Karpas-422 (cell line): Measurements from ENCODE around the gene HIGD2B. TPM values are rescaled to one million over a fixed set of nuclear protein-coding genes. Genes with fewer than 3 reads are reported as not detected.
A peak's percentile ranks its signal among the peaks of the same experiment; 100 is the strongest.
"Not testable (repeated sequence)": the region's sequence is repeated elsewhere in the genome, so short reads cannot be mapped to it uniquely, and the experiment has no call there.

ENCODE experiments used
- DNase-seq: peaks from one replicate; pipeline ENCODE4 v3.0.0-alpha.2; 2015
- H2AFZ ChIP-seq: fragments of 200-600 bp; sonication (generic); 2 replicates; pipeline ENCODE4 v1.6.1; 2014; ENCODE audit warnings: antibody characterized with exemption, low read length, mixed read lengths
- H3K27ac ChIP-seq: fragments of 200-600 bp; sonication (generic); 2 replicates; pipeline ENCODE4 v1.5.1; 2014; ENCODE audit warnings: mild to moderate bottlenecking, low read length, moderate library complexity
- H3K27me3 ChIP-seq: fragments of 200-600 bp; sonication (generic); 2 replicates; pipeline ENCODE4 v1.6.1; 2014; ENCODE audit warnings: low read length, mixed read lengths
- H3K36me3 ChIP-seq: fragments of 200-600 bp; sonication (generic); 2 replicates; pipeline ENCODE4 v1.6.1; 2014; ENCODE audit warnings: low read length, mixed read lengths; ENCODE audit not compliant: insufficient read depth
- H3K4me1 ChIP-seq: fragments of 200-600 bp; sonication (generic); 2 replicates; pipeline ENCODE4 v1.6.1; 2014; ENCODE audit warnings: mild to moderate bottlenecking, low read length, mixed read lengths
- H3K4me2 ChIP-seq: fragments of 200-600 bp; sonication (generic); 2 replicates; pipeline ENCODE4 v1.6.1; 2014; ENCODE audit warnings: low read length, low read depth, mild to moderate bottlenecking; ENCODE audit not compliant: poor library complexity, severe bottlenecking
- H3K4me3 ChIP-seq: fragments of 200-600 bp; sonication (generic); 2 replicates; pipeline ENCODE4 v1.5.1; 2014; ENCODE audit warnings: mild to moderate bottlenecking, antibody characterized with exemption, low read length, mixed read lengths
- H3K79me2 ChIP-seq: fragments of 200-600 bp; sonication (generic); 2 replicates; pipeline ENCODE4 v1.6.1; 2014; ENCODE audit warnings: mild to moderate bottlenecking, low read length, mixed read lengths
- H3K9ac ChIP-seq: fragments of 200-600 bp; sonication (generic); 2 replicates; pipeline ENCODE4 v1.6.0; 2014; ENCODE audit warnings: low read length
- H3K9me2 ChIP-seq: fragments of 200-600 bp; sonication (generic), shearing (Covaris generic); replicated peaks from 2 replicates; pipeline ENCODE4 v1.6.0; 2014; ENCODE audit warnings: mild to moderate bottlenecking, low read length, moderate library complexity; ENCODE audit not compliant: insufficient read depth
- H3K9me3 ChIP-seq: fragments of 300-700, 200-600 bp; sonication (generic); 2 replicates; pipeline ENCODE4 v1.6.1; 2014; ENCODE audit warnings: low read length, mixed read lengths
- H4K20me1 ChIP-seq: fragments of 200-600 bp; sonication (generic); 2 replicates; pipeline ENCODE4 v1.6.1; 2014; ENCODE audit warnings: mild to moderate bottlenecking, antibody characterized with exemption, low read length, low read depth; ENCODE audit not compliant: insufficient read depth
- total RNA-seq: library from RNA; depleted of rRNA; stranded (reverse); fragments of >200 nt; shearing (Covaris generic); gene quantifications from 2 replicates; pipeline ENCODE4 v1.2.3, GENCODE V29; 2014; ENCODE audit warnings: low replicate concordance; rRNA removed

Gene HIGD2B, protein sequence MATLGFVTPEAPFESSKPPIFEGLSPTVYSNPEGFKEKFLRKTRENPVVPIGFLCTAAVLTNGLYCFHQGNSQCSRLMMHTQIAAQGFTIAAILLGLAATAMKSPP
- total RNA-seq, result 0.51 TPM in 1 of 2 replicates, not detected in the other

- H3K9me3 ChIP-seq, result no peaks in the 10 kb centered on the region
- H3K9ac ChIP-seq, result peak within 1 kb of the TSS; percentile 83
- peaks cover 16% of the 10 kb centered on the region for H3K79me2 ChIP-seq
- peak within 1 kb of the TSS; percentile 51 for H3K27ac ChIP-seq
- H3K36me3 ChIP-seq, result no peaks in the 10 kb centered on the region
- peaks cover 25% of the 10 kb centered on the region for H3K4me1 ChIP-seq
- no peaks in the 10 kb centered on the region for H3K27me3 ChIP-seq
- peak; percentile 97 for DNase-seq
- peak within 1 kb of the TSS; percentile 99 for H2AFZ ChIP-seq
- H3K4me2 ChIP-seq, result peak within 1 kb of the TSS; percentile 99
- no peaks in the 10 kb centered on the region for H4K20me1 ChIP-seq
- no peaks in the 10 kb centered on the region for H3K9me2 ChIP-seq
- H3K4me3 ChIP-seq, result peak within 1 kb of the TSS; percentile 93
Observed at GRCh38 chr15:72685925-72686794, at the start of gene HIGD2B, which contains the start of gene BBS4. TSS of gene HIGD2B (minus strand) at chr15:72686182. CDS start at chr15:72676374, 9,808 bp downstream. TSS of gene BBS4 (plus strand) at chr15:72686207. CDS start at chr15:72686228, 21 bp downstream.

DNA sequence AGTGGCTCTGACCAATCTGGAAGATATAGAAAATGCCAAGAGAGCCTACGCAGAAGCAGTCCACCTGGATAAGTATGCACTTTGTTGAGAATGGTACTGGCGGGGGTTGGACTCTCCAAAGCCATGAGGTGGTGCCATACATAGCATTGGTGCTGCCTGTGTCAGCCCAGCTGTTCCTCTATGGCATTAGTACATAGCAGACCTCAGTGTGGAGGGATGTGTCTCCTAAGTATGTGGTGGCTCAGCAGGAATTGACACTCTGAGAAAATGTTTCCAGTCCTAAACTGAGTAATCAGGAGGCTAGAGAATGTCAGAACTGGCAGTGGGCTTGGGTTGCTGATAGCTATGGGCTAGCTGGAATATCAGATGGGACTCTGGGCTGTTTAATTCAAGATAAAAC lies 49.1 kb upstream of the HIGD2B start:
- Histone ChIP-seq H3K79me2 (0 out of 2 replicates have a peak, but pooled peaks cover 3% of the 10 kb centered on the region), H3K4me3 (no peak overlapping the region), H3K27me3 (no peaks in the 10 kb centered on the region), H3K36me3 (peaks cover 31% of the 10 kb centered on the region), H2AFZ (no peak overlapping the region), H3K9me2 (no peaks in the 10 kb centered on the region), H3K4me1 (no peaks in the 10 kb centered on the region), H3K9me3 (no peaks in the 10 kb centered on the region), H3K27ac (no peak overlapping the region), H3K9ac (no peak overlapping the region), H4K20me1 (no peaks in the 10 kb centered on the region), H3K4me2 (no peak overlapping the region)
- no peak for DNase-seq

DNA sequence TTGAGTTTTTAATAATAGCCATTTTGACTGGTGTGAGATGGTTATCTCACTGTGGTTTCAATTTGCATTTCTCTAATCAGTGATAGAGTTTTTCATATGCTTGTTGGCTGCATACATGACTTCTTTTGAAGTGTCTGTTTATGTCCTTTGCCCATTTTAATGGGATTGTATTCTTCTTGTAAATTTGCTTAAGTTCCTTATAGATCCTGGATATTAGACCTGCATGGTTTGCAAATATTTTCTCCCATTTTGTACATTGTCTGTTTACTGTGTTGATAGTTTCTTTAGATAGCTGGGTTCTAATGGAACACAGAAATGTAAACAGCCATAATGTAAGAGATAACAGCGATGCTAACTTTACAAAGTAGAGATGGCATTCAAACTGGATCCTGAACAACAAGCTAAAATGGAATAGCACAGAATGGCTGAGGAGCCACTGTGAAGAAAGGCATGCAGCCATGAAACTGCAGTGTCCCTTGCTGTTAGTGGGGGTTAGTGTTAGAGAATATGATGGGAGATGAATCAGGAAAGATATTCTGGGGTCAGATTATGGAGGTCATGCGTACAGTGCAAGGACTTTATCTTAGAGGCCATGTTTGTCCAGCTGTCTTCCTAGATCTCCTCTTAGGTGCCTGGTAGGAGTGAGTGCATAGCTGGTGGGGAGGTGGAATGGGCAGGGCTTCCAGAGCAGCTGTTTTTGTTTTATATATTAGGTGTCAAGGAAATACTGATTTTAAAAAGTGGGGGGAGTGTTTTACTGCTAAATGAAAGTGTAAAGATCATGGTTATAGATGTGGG lies 48.2 kb upstream of the HIGD2B start:
- Histone ChIP-seq H3K9me3 (no peaks in the 10 kb centered on the region), H3K27me3 (no peaks in the 10 kb centered on the region), H3K9ac (no peak overlapping the region), H3K36me3 (peaks cover 22% of the 10 kb centered on the region), H3K4me1 (no peaks in the 10 kb centered on the region), H3K4me3 (no peak overlapping the region), H3K9me2 (no peaks in the 10 kb centered on the region), H2AFZ (no peak overlapping the region), H4K20me1 (no peaks in the 10 kb centered on the region), H3K79me2 (no peaks in the 10 kb centered on the region), H3K4me2 (no peak overlapping the region), H3K27ac (no peak overlapping the region)
- no peak for DNase-seq

- Histone ChIP-seq H3K79me2 (no peaks in the 10 kb centered on the region), H3K4me2 (no peak overlapping the region), H3K27me3 (no peaks in the 10 kb centered on the region), H3K9me2 (no peaks in the 10 kb centered on the region), H3K9ac (no peak overlapping the region), H3K36me3 (peaks cover 12% of the 10 kb centered on the region), H3K4me1 (no peaks in the 10 kb centered on the region), H3K4me3 (no peak overlapping the region), H2AFZ (no peak overlapping the region), H3K9me3 (no peaks in the 10 kb centered on the region), H4K20me1 (no peaks in the 10 kb centered on the region), H3K27ac (no peak overlapping the region)
- no peak for DNase-seq
Observed at GRCh38 chr15:72732516-72732915, 46.5 kb upstream of the HIGD2B start.

DNA sequence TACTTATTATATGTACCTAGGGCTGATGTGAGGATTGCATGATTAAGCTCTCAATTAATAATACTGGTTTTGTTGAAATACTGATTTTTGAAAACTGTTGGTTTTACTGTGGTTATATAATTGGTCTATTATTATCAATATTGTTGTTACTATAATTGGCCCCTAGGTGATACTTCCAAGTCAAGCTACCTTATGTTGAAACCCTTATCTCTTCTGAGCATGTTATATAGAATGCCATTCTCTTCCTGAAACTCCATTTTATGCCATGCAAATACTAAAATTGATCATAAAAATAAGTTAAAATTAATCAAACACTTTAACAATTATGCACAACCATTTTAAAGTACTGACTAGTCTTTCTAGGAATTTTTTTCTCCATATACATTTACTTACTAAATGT lies 46.1 kb upstream of the HIGD2B start:
- Histone ChIP-seq H3K4me3 (no peak overlapping the region), H3K79me2 (no peaks in the 10 kb centered on the region), H4K20me1 (no peaks in the 10 kb centered on the region), H3K27me3 (no peaks in the 10 kb centered on the region), H3K9me2 (no peaks in the 10 kb centered on the region), H3K9me3 (no peaks in the 10 kb centered on the region), H3K4me1 (no peaks in the 10 kb centered on the region), H3K36me3 (peaks cover 8% of the 10 kb centered on the region), H3K27ac (no peak overlapping the region), H3K4me2 (no peak overlapping the region), H2AFZ (no peak overlapping the region), H3K9ac (no peak overlapping the region)
- no peak for DNase-seq

GRCh38 chr15:72728821-72729220 lies 42.8 kb upstream of the HIGD2B start:
- no peaks in the 10 kb centered on the region for H4K20me1 ChIP-seq
- no peak overlapping the region for H3K27ac ChIP-seq
- no peaks in the 10 kb centered on the region for H3K79me2 ChIP-seq
- H3K4me2 ChIP-seq, result no peak overlapping the region
- no peaks in the 10 kb centered on the region for H3K36me3 ChIP-seq
- no peaks in the 10 kb centered on the region for H3K4me1 ChIP-seq
- no peak for DNase-seq
- no peak overlapping the region for H2AFZ ChIP-seq
- no peak overlapping the region for H3K4me3 ChIP-seq
- no peak overlapping the region for H3K9ac ChIP-seq
- H3K9me3 ChIP-seq, result no peaks in the 10 kb centered on the region
- H3K9me2 ChIP-seq, result no peaks in the 10 kb centered on the region
- H3K27me3 ChIP-seq, result no peaks in the 10 kb centered on the region

DNA sequence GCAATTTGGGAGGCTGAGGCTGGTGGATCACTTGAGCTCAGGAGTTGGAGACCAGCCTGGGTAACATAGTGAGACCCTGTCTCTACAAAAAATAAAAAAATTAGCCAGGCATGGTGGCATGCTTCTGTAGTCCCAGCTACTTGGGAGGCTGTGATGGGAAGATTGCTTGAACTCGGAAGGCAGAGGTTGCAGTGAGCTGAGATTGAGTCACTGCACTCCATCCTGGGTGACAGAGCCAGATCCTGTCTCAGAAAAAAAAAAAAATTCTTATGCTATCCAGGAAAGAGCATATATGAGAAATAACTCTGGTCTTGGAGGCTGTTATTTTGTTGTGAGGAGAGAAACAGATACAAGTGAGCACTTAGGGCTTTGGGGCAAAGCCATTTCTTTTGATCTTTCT lies 42.3 kb upstream of the HIGD2B start:
- not testable (repeated sequence) for DNase-seq

GRCh38 chr15:72727154-72727553 lies 41.2 kb upstream of the HIGD2B start:
- no peak overlapping the region for H3K27ac ChIP-seq
- no peak for DNase-seq
- no peak overlapping the region for H3K4me2 ChIP-seq
- H2AFZ ChIP-seq, result no peak overlapping the region
- H3K79me2 ChIP-seq, result no peaks in the 10 kb centered on the region
- no peaks in the 10 kb centered on the region for H3K27me3 ChIP-seq
- H3K9me3 ChIP-seq, result no peaks in the 10 kb centered on the region
- H3K9me2 ChIP-seq, result no peaks in the 10 kb centered on the region
- no peak overlapping the region for H3K4me3 ChIP-seq
- H3K9ac ChIP-seq, result no peak overlapping the region
- H3K4me1 ChIP-seq, result no peaks in the 10 kb centered on the region
- no peaks in the 10 kb centered on the region for H3K36me3 ChIP-seq
- no peaks in the 10 kb centered on the region for H4K20me1 ChIP-seq

More for the DNA sequence above, 42.3 kb upstream of the HIGD2B start:
- not testable (repeated sequence) for H3K27me3 ChIP-seq, H3K27ac ChIP-seq, H3K9me2 ChIP-seq, H4K20me1 ChIP-seq, H3K4me3 ChIP-seq, H3K4me1 ChIP-seq, H3K4me2 ChIP-seq, H2AFZ ChIP-seq, H3K9ac ChIP-seq, H3K36me3 ChIP-seq, H3K79me2 ChIP-seq, H3K9me3 ChIP-seq
